Ishikawa (cell line): ENCODE data around the gene STX17.

Experiments
- CREB1 ChIP-seq: IDR thresholded peaks from 2 replicates; pipeline ENCODE4 v1.6.1; 2012; ENCODE audit warnings: low read depth
- EGR1 ChIP-seq: IDR thresholded peaks from 2 replicates; pipeline ENCODE4 v1.6.1; 2012
- RAD21 ChIP-seq: IDR thresholded peaks from 2 replicates; pipeline ENCODE4 v1.6.1; 2012; ENCODE audit warnings: low read depth
- TAF1 ChIP-seq: IDR thresholded peaks from 2 replicates; pipeline ENCODE4 v1.6.1; 2012; ENCODE audit warnings: low read depth, mild to moderate bottlenecking
- TCF12 ChIP-seq: IDR thresholded peaks from 2 replicates; pipeline ENCODE4 v1.6.1; 2012; ENCODE audit warnings: low read depth
- YY1 ChIP-seq: IDR thresholded peaks from 2 replicates; pipeline ENCODE4 v1.6.1; 2012; ENCODE audit warnings: low read depth
- TF ChIP-seq, protein P1 (sequence below): IDR thresholded peaks from 2 replicates; pipeline ENCODE4 v1.6.1; 2012

DNA sequence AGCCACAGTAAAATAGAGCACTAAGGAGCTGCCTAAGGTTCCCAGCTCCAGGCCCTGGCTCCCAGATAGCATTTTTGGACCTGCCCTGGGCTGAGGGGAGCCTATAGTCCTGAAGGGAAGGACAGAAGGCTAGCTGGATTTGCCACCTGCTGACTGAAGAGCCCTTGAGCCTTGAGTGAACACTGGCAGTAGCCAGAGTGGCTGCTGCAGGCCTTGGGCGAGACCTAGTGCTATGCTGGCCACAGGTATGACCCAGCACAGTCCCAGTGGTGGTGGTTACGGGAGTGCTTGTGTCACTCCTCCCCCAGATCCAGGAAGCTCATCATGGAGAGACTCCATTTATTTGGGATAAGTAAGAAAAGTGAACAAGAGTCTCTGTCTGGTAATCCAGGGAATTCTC lies 10.3 kb upstream of the STX17 start:
- no peak for TF ChIP-seq CREB1
- TF ChIP-seq EGR1, result no peak
- TF ChIP-seq TAF1, result no peak
- no peak for TF ChIP-seq RAD21
- TF ChIP-seq TCF12, result no peak
- TF ChIP-seq YY1, result no peak
- TF ChIP-seq, protein P1, sequence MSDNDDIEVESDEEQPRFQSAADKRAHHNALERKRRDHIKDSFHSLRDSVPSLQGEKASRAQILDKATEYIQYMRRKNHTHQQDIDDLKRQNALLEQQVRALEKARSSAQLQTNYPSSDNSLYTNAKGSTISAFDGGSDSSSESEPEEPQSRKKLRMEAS, result no peak
